B cell (primary cell): Measurements from ENCODE around the gene JPH3. TPM values are rescaled to one million over a fixed set of nuclear protein-coding genes. Genes with fewer than 3 reads are reported as not detected.

Source experiments
- ATAC-seq: fragments of 200-7000 bp; cut with Tn5 transposase; one replicate; pipeline ENCODE4 v1.10.0; 2021; ENCODE audit warnings: low read depth, mild to moderate bottlenecking, moderate number of reproducible peaks, moderate library complexity
- CTCF ChIA-PET: fragments of 350-600 bp; sonication (Branson Sonifier 250); formaldehyde crosslinking; loops from one replicate; lab custom pipeline; 2021; ENCODE audit warnings: antibody characterized with exemption, inconsistent platforms; lab: Charles Lee
- POLR2A ChIA-PET: fragments of 350-600 bp; sonication (Branson Sonifier 250); formaldehyde crosslinking; loops from one replicate; lab custom pipeline; 2021; ENCODE audit warnings: antibody characterized with exemption; lab: Charles Lee
- DNase-seq: peaks from one replicate; pipeline ENCODE4 v3.0.0; 2013
- H2AFZ ChIP-seq: 2 replicates; pipeline ENCODE4 v1.6.1; 2012; ENCODE audit warnings: mild to moderate bottlenecking, low read depth, low read length; ENCODE audit not compliant: insufficient read depth, poor library complexity, severe bottlenecking
- H3K27ac ChIP-seq, 2 donors: 1 replicate in 1 of 2; 2 replicates in 1 of 2; pipeline ENCODE4 v1.5.1; 2012 to 2013; ENCODE audit warnings: low read length in 2 of 2, mild to moderate bottlenecking in 2 of 2, moderate library complexity in 1 of 2
- H3K27me3 ChIP-seq, 4 experiments: fragments of 200-600 bp in 1 of 4; sonication (generic) in 1 of 4; replicated peaks in 1 of 4; 1 replicate in 2 of 4; 2 replicates in 2 of 4; pipeline versions ENCODE4 v1.6.1 to v1.7.0; 2013 to 2016; ENCODE audit warnings: low read length in 3 of 4, mild to moderate bottlenecking in 2 of 4, mixed read lengths in 1 of 4, moderate library complexity in 1 of 4; ENCODE audit not compliant: insufficient read depth in 4 of 4, control insufficient read depth in 3 of 4; ENCODE audit errors: control extremely low read depth in 1 of 4
- H3K36me3 ChIP-seq, 2 experiments: replicated peaks in 1 of 2; 1 replicate in 1 of 2; 2 replicates in 1 of 2; pipeline versions ENCODE4 v1.6.1 to v1.7.1; 2013; ENCODE audit warnings: low read length in 1 of 2; ENCODE audit not compliant: insufficient read depth in 2 of 2, control insufficient read depth in 1 of 2; ENCODE audit errors: control extremely low read depth in 1 of 2, extremely low read depth in 1 of 2
- H3K4me1 ChIP-seq, 2 donors: fragments of 200-600 bp in 1 of 2; sonication (generic) in 1 of 2; 1 replicate in 1 of 2; 2 replicates in 1 of 2; pipeline versions ENCODE4 v1.5.1 to v1.6.1; 2013 to 2017; ENCODE audit warnings: low read length in 2 of 2; ENCODE audit not compliant: control insufficient read depth in 2 of 2, insufficient read depth in 2 of 2
- H3K4me2 ChIP-seq: replicated peaks from 2 replicates; pipeline ENCODE3; 2012; ENCODE audit warnings: mild to moderate bottlenecking, low read depth, low read length; ENCODE audit not compliant: poor library complexity, severe bottlenecking
- H3K4me3 ChIP-seq, 5 experiments: fragments of 200-600 bp in 1 of 5; sonication (generic) in 1 of 5; 1 replicate in 3 of 5; 2 replicates in 2 of 5; pipeline versions ENCODE4 v1.5.1 to v1.7.0; 2011 to 2016; ENCODE audit warnings: low read length in 4 of 5, mild to moderate bottlenecking in 4 of 5, low read depth in 2 of 5, control low read depth in 1 of 5, moderate library complexity in 1 of 5; ENCODE audit not compliant: insufficient read depth in 1 of 5; ENCODE audit errors: control extremely low read depth in 1 of 5, extremely low read depth in 1 of 5
- H3K79me2 ChIP-seq: fragments of 200-600 bp; sonication (generic); one replicate; pipeline ENCODE4 v1.6.0; 2016; ENCODE audit warnings: low read length; ENCODE audit not compliant: control insufficient read depth, insufficient read depth
- H3K9ac ChIP-seq: fragments of 200-600 bp; sonication (generic); 2 replicates; pipeline ENCODE4 v1.6.1; 2017; ENCODE audit warnings: mild to moderate bottlenecking, low read length, moderate library complexity
- H3K9me3 ChIP-seq, 3 donors: one replicate each; pipeline versions ENCODE4 v1.6.1 to v1.7.1; 2013; ENCODE audit warnings: low read length in 2 of 3; ENCODE audit not compliant: control insufficient read depth in 2 of 3, insufficient read depth in 1 of 3; ENCODE audit errors: control extremely low read depth in 1 of 3
- H4K20me1 ChIP-seq: 2 replicates; pipeline ENCODE4 v1.6.0; 2012; ENCODE audit warnings: mild to moderate bottlenecking, low read length; ENCODE audit not compliant: insufficient read depth, control insufficient read depth, poor library complexity, severe bottlenecking
- H3K27ac Mint-ChIP-seq: one replicate; pipeline ENCODE4 v1.8.0; 2021; ENCODE audit warnings: mixed read lengths
- H3K27me3 Mint-ChIP-seq: one replicate; pipeline ENCODE4 v1.8.0; 2021; ENCODE audit warnings: mixed read lengths
- H3K4me1 Mint-ChIP-seq: one replicate; pipeline ENCODE4 v1.8.0; 2021; ENCODE audit warnings: mixed read lengths
- H3K4me3 Mint-ChIP-seq: one replicate; pipeline ENCODE4 v1.8.0; 2021; ENCODE audit warnings: mixed read lengths
- H3K9me3 Mint-ChIP-seq: one replicate; pipeline ENCODE4 v1.8.0; 2022; ENCODE audit warnings: mixed read lengths; ENCODE audit not compliant: insufficient read depth
- CTCF ChIP-seq: fragments of 200-600 bp; IDR thresholded peaks from one replicate; pipeline ENCODE4 v1.8.0; 2022; ENCODE audit warnings: antibody characterized with exemption, mild to moderate bottlenecking
- EZH2 ChIP-seq: IDR thresholded peaks from 2 replicates; pipeline ENCODE4 v1.6.1; 2012; ENCODE audit warnings: borderline replicate concordance, low read depth, mild to moderate bottlenecking, moderate library complexity, low read length; ENCODE audit not compliant: insufficient read depth, poor library complexity, severe bottlenecking
- WGBS: methylation state at CpG from one replicate; pipeline ENCODE4 v1.1.5; 2013; ENCODE audit warnings: missing lambda C conversion rate; ENCODE audit not compliant: insufficient coverage; 5-methylcytosine and 5-hydroxymethylcytosine counted together
- intact Hi-C: fragments of 100-400 bp; cut with micrococcal nuclease; formaldehyde crosslinking; loops from one replicate; pipeline ENCODE4 v1.10.0; 2022
- polyA plus RNA-seq: library from polyadenylated mRNA; depleted of rRNA; stranded (reverse); fragments of >200 nt; gene quantifications from 2 replicates; pipeline ENCODE4 v1.2.3, GENCODE V29; 2012
- total RNA-seq, 2 donors: library from RNA; stranded (reverse); fragments of 120-200 nt in 1 of 2; gene quantifications; 1 replicate in 1 of 2; 2 replicates in 1 of 2; pipeline versions ENCODE4 v1.2.3 to v1.2.4, GENCODE V29; 2013 to 2022

JPH3 gene
- total and polyA plus RNA-seq, 2 donors (not counting 1 experiment from before 2014, with no cell fraction given) = not detected

- peaks cover 5% of the 10 kb centered on the region for H3K27me3 Mint-ChIP-seq
- H3K36me3 ChIP-seq = no peaks in the 10 kb centered on the region
- H3K4me3 ChIP-seq = no peak overlapping the region
- no peak overlapping the region for H3K4me3 Mint-ChIP-seq
- CTCF ChIA-PET = no interaction called here
- peaks cover 0 to 12% of the 10 kb centered on the region in 2 donors for H3K4me1 ChIP-seq
- no peak for TF ChIP-seq EZH2
- no peak for TF ChIP-seq CTCF
- no peak overlapping the region for H3K27ac ChIP-seq
- ATAC-seq (no peak), DNase-seq (no peak)
- no peak overlapping the region for H2AFZ ChIP-seq
- H3K9me3 Mint-ChIP-seq = no peaks in the 10 kb centered on the region
- POLR2A ChIA-PET = no interaction called here
- peaks cover 5% of the 10 kb centered on the region for H3K4me1 Mint-ChIP-seq
- WGBS = 81% methylated on average over 18 of the region's 19 CpGs
- peaks cover 0 to 11% (median 0%) of the 10 kb centered on the region in 4 experiments for H3K27me3 ChIP-seq
- H3K9ac ChIP-seq = no peak overlapping the region
- H3K27ac Mint-ChIP-seq = no peak overlapping the region
- no peak overlapping the region for H3K4me2 ChIP-seq
- no peaks in the 10 kb centered on the region for H3K9me3 ChIP-seq
- no peaks in the 10 kb centered on the region for H3K79me2 ChIP-seq
- intact Hi-C loops = no loop called here
- H4K20me1 ChIP-seq = no peaks in the 10 kb centered on the region
Observed at GRCh38 chr16:87685405-87685755, 83.1 kb downstream of the JPH3 start.

GRCh38 chr16:87685766-87686165 lies 83.5 kb downstream of the JPH3 start:
- H3K27me3 ChIP-seq = peaks cover 0 to 11% (median 0%) of the 10 kb centered on the region in 4 experiments
- no peak overlapping the region for H3K4me2 ChIP-seq
- H4K20me1 ChIP-seq = no peaks in the 10 kb centered on the region
- 86% methylated on average over 12 of the region's 13 CpGs for WGBS
- no peak overlapping the region for H3K27ac Mint-ChIP-seq
- ChIA-PET POLR2A (no interaction called here), CTCF (no interaction called here)
- no peak overlapping the region for H3K4me3 ChIP-seq
- H3K27ac ChIP-seq = no peak overlapping the region
- DNase-seq (no peak), ATAC-seq (no peak)
- no peak overlapping the region for H3K4me3 Mint-ChIP-seq
- H3K27me3 Mint-ChIP-seq = peaks cover 3% of the 10 kb centered on the region
- H3K79me2 ChIP-seq = no peaks in the 10 kb centered on the region
- H3K9ac ChIP-seq = no peak overlapping the region
- H2AFZ ChIP-seq = no peak overlapping the region
- peaks cover 0 to 12% of the 10 kb centered on the region in 2 donors for H3K4me1 ChIP-seq
- intact Hi-C loops = no loop called here
- TF ChIP-seq EZH2 (no peak), CTCF (no peak)
- no peaks in the 10 kb centered on the region for H3K36me3 ChIP-seq
- H3K9me3 Mint-ChIP-seq = no peaks in the 10 kb centered on the region
- peaks cover 5% of the 10 kb centered on the region for H3K4me1 Mint-ChIP-seq
- no peaks in the 10 kb centered on the region for H3K9me3 ChIP-seq
